Neural cell (in vitro differentiated cells): Measurements from ENCODE around the gene EXOC4. TPM values are rescaled to one million over a fixed set of nuclear protein-coding genes. Genes with fewer than 3 reads are reported as not detected.

Source experiments
- H2AFZ ChIP-seq: fragments of 200-600, 300-800 bp; sonication (generic), shearing (Covaris generic); 2 replicates; pipeline ENCODE4 v1.6.0; 2014; ENCODE audit warnings: low read depth, mild to moderate bottlenecking, antibody characterized with exemption, low read length, moderate library complexity
- H3F3A ChIP-seq: fragments of 200-600 bp; shearing (Covaris generic); 2 replicates; pipeline ENCODE4 v1.6.1; 2016; ENCODE audit warnings: mild to moderate bottlenecking, moderate library complexity, mixed read lengths, antibody characterized with exemption, low read length; ENCODE audit not compliant: insufficient read depth, poor library complexity, severe bottlenecking
- H3K27ac ChIP-seq: fragments of 200-600, 300-800 bp; sonication (generic), shearing (Covaris generic); 2 replicates; pipeline ENCODE4 v1.5.1; 2014; ENCODE audit warnings: mild to moderate bottlenecking, low read length, moderate library complexity
- H3K27me3 ChIP-seq: fragments of 300-800, 200-600 bp; sonication (generic), shearing (Covaris generic); 2 replicates; pipeline ENCODE4 v1.6.0; 2014; ENCODE audit warnings: mild to moderate bottlenecking, low read depth, low read length, moderate library complexity; ENCODE audit not compliant: insufficient read depth
- H3K36me3 ChIP-seq: fragments of 300-800, 200-600 bp; sonication (generic), shearing (Covaris generic); 2 replicates; pipeline ENCODE4 v1.5.1; 2014; ENCODE audit warnings: mild to moderate bottlenecking, antibody characterized with exemption, low read length, moderate library complexity; ENCODE audit not compliant: insufficient read depth
- H3K4me2 ChIP-seq: fragments of 300-800, 200-600 bp; sonication (generic), shearing (Covaris generic); 2 replicates; pipeline ENCODE4 v1.6.0; 2014; ENCODE audit warnings: mild to moderate bottlenecking, low read length
- H3K4me3 ChIP-seq: fragments of 300-800, 200-600 bp; sonication (generic), shearing (Covaris generic); 2 replicates; pipeline ENCODE4 v1.5.1; 2014; ENCODE audit warnings: mild to moderate bottlenecking, low read length, moderate library complexity
- H3K79me2 ChIP-seq: fragments of 200-600 bp; shearing (Covaris generic); replicated peaks from 2 replicates; pipeline ENCODE4 v1.6.0; 2014; ENCODE audit warnings: mild to moderate bottlenecking, low read length, moderate library complexity; ENCODE audit not compliant: insufficient read depth
- H3K9ac ChIP-seq: fragments of 300-800, 200-600 bp; sonication (generic), shearing (Covaris generic); 2 replicates; pipeline ENCODE4 v1.6.1; 2016; ENCODE audit warnings: mild to moderate bottlenecking, low read length, mixed read lengths
- H3K9me2 ChIP-seq: fragments of 200-600 bp; shearing (Covaris generic); 2 replicates; pipeline ENCODE4 v1.6.1; 2016; ENCODE audit warnings: mild to moderate bottlenecking, low read length, mixed read lengths; ENCODE audit not compliant: insufficient read depth
- H3K9me3 ChIP-seq: fragments of 200-600, 300-800 bp; sonication (generic), shearing (Covaris generic); 2 replicates; pipeline ENCODE4 v1.6.1; 2016; ENCODE audit warnings: mild to moderate bottlenecking, mixed run types, low read length, moderate library complexity, mixed read lengths
- H4K20me1 ChIP-seq: fragments of 200-600 bp; shearing (Covaris generic); 2 replicates; pipeline ENCODE4 v1.6.1; 2016; ENCODE audit warnings: mild to moderate bottlenecking, mixed run types; ENCODE audit not compliant: insufficient read depth
- CTCF ChIP-seq: fragments of 450-650 bp; IDR thresholded peaks from 2 replicates; pipeline ENCODE4 v1.5.1; 2014; ENCODE audit warnings: antibody characterized with exemption, mild to moderate bottlenecking, moderate library complexity; ENCODE audit not compliant: poor library complexity, severe bottlenecking
- EP300 ChIP-seq: fragments of 450-650 bp; conservative IDR thresholded peaks from 2 replicates; pipeline ENCODE4 v1.6.1; 2014; ENCODE audit warnings: antibody characterized with exemption, mild to moderate bottlenecking, moderate library complexity; ENCODE audit not compliant: poor library complexity, severe bottlenecking
- EZH2 ChIP-seq: fragments of 200-600, 300-800 bp; shearing (Covaris generic), sonication (generic); IDR thresholded peaks from 2 replicates; pipeline ENCODE4 v1.6.1; 2014; ENCODE audit warnings: antibody characterized with exemption, low read length, borderline replicate concordance, mild to moderate bottlenecking; ENCODE audit not compliant: insufficient read depth, poor library complexity, severe bottlenecking
- MXI1 ChIP-seq: fragments of 450-650 bp; conservative IDR thresholded peaks from 2 replicates; pipeline ENCODE4 v1.6.1; 2014; ENCODE audit warnings: antibody characterized with exemption, mild to moderate bottlenecking; ENCODE audit not compliant: poor library complexity, severe bottlenecking
- RAD21 ChIP-seq: fragments of 450-650 bp; conservative IDR thresholded peaks from 2 replicates; pipeline ENCODE4 v1.6.1; 2014; ENCODE audit warnings: antibody characterized with exemption, mild to moderate bottlenecking, moderate library complexity
- REST ChIP-seq: IDR thresholded peaks from 2 replicates; pipeline ENCODE4 v1.6.1; 2012; ENCODE audit warnings: borderline replicate concordance
- SMC3 ChIP-seq: fragments of 450-650 bp; conservative IDR thresholded peaks from 2 replicates; pipeline ENCODE4 v1.6.1; 2014; ENCODE audit warnings: antibody characterized with exemption, mild to moderate bottlenecking, moderate library complexity; ENCODE audit not compliant: poor library complexity
- TAF1 ChIP-seq: IDR thresholded peaks from 2 replicates; pipeline ENCODE4 v1.6.1; 2012; ENCODE audit warnings: low read depth
- polyA plus RNA-seq: library from polyadenylated mRNA; depleted of rRNA; stranded (reverse); fragments of >200 nt; gene quantifications from 2 replicates; pipeline ENCODE4 v1.2.3, GENCODE V29; 2014

The EXOC4 gene
- polyA plus RNA-seq, 1 donor from 2014 or later = 36.5 TPM

- H3K9me3 ChIP-seq = no peaks in the 10 kb centered on the region
- H3K4me2 ChIP-seq = no peak overlapping the region
- H3K27ac ChIP-seq = no peak overlapping the region
- H3K36me3 ChIP-seq = no peaks in the 10 kb centered on the region
- H3K79me2 ChIP-seq = no peaks in the 10 kb centered on the region
- TF ChIP-seq TAF1 = no peak
- TF ChIP-seq EZH2 = no peak
- no peak for TF ChIP-seq EP300
- TF ChIP-seq MXI1 = no peak
- no peak for TF ChIP-seq SMC3
- H3K9me2 ChIP-seq = no peaks in the 10 kb centered on the region
- H3K27me3 ChIP-seq = no peaks in the 10 kb centered on the region
- no peak overlapping the region for H2AFZ ChIP-seq
- H4K20me1 ChIP-seq = no peaks in the 10 kb centered on the region
- H3K4me3 ChIP-seq = no peak overlapping the region
- H3K9ac ChIP-seq = no peak overlapping the region
- no peaks in the 10 kb centered on the region for H3F3A ChIP-seq
Measured at GRCh38 chr7:133458688-133459087, 205.8 kb downstream of the EXOC4 start.

- Histone ChIP-seq H3F3A (no peaks in the 10 kb centered on the region), H3K36me3 (no peaks in the 10 kb centered on the region), H2AFZ (no peak overlapping the region), H3K27ac (no peak overlapping the region), H3K9me3 (no peaks in the 10 kb centered on the region), H3K4me2 (no peak overlapping the region), H3K9me2 (no peaks in the 10 kb centered on the region), H3K9ac (no peak overlapping the region), H4K20me1 (no peaks in the 10 kb centered on the region), H3K4me3 (no peak overlapping the region), H3K79me2 (no peaks in the 10 kb centered on the region), H3K27me3 (no peaks in the 10 kb centered on the region)
- TF ChIP-seq RAD21 (no peak), CTCF (no peak), MXI1 (no peak), SMC3 (no peak), TAF1 (no peak), REST (no peak), EZH2 (no peak), EP300 (no peak)
Measured at GRCh38 chr7:133461421-133461820, 208.5 kb downstream of the EXOC4 start.

- Histone ChIP-seq H3K9me3 (no peaks in the 10 kb centered on the region), H3K36me3 (no peaks in the 10 kb centered on the region), H3K4me3 (no peak overlapping the region), H2AFZ (no peak overlapping the region), H3K27me3 (no peaks in the 10 kb centered on the region), H3K79me2 (no peaks in the 10 kb centered on the region), H3K4me2 (no peak overlapping the region), H3K9ac (no peak overlapping the region), H3F3A (peaks cover 7% of the 10 kb centered on the region), H3K27ac (no peak overlapping the region), H4K20me1 (no peaks in the 10 kb centered on the region), H3K9me2 (no peaks in the 10 kb centered on the region)
- no peak for TF ChIP-seq CTCF
Measured at GRCh38 chr7:133475655-133476054, 222.8 kb downstream of the EXOC4 start.
